ENCODE results near the gene RPL36AL. TPM values are rescaled to one million over a fixed set of nuclear protein-coding genes. Genes with fewer than 3 reads are reported as not detected.

RPL36AL gene
- total RNA-seq: 293 and 301 TPM in 2 replicates

DNA sequence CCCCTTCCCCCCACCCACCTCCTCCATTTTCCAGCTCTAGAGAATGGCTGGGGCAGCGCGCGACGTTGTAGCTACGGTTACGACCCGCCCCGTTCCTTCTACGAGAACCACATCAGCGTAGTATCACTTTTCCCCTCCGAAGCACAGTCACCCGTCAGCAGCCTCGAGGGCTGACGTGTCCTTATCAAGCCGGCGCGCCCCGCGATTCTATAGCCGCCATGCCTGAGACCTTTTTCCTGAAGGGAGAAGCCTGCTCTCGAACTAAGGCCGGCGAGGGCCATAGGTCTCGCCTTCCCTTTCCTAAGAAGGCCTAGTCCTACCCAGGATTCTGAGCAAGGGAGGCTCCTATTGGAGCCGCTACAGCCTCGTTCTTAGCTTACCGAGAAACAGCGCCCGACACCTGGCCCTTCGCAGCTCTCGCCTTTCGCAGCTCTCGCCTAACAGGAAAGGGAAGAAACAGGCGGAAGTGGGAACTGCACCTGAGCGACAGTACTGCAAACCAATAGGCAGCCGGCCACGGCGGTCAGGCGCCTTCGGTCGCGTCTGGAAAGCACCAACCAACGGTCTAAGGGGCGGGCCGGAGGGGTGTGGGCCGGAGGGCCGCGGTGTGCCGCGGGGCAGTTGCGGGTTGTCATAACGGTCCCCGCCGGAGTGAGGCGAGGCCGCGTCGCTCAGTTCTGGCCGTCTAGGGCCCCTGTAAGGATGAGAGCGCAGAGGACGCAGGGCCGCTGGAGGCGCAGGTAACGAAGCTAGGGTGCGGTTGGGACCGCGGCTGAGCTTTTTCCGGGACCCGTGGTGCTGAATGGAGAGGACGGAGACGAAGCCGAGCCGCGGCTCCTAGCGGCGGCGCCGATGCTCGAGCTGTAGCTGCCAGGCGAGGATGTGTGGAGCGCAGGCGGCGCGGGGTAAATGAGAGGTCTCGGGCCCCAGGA, at the start of gene RPL36AL, which contains the start of gene MGAT2:
Gene RPL36AL (minus strand): TSS at position 445 of the 932 bp plus-strand sequence. CDS start 1,522 bp downstream, outside the sequence.
Gene MGAT2 (plus strand): TSS at position 618 of the 932 bp plus-strand sequence. CDS start 470 bp downstream, outside the sequence.

DNA sequence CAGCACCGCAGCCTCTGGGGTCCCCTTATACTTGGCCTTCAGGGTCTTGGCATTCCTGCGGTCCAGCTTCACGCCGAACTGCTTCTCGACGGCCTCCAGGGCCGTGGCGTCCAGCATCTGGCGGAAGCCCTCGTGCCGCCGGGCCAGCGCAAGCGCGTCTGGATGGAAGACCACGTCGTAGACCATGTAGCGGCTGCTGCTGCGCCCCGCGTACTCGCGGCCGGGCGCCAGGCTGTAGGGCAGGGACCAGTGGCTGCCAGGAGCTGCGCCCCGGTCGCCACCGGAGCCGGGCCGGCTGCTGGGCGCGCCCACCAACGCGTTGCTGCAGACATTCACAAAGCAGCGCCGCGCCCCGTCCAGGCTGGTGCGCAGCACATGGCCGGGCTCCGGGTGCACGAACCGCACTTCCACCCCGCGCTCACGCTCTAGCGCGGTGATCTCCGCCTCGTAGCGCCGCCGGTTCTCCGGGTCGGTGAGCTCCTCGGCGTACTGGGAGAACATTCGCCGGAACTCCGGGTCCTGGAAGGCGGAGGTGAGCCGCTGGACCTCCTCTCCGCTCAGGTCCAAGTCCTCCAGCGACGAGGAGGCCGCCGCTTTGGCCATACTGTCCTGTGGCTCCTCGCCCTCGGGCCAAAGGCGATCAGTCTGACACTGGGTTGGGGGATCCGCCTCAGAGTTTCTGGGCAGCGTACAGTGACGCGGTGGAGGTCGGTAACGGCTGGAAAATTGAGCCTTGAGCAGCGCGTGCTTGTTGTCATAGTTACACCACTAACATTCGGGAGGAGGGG, 14.3 kb upstream of the RPL36AL start, which contains the start of gene DNAAF2:
Gene DNAAF2 (minus strand): TSS at position 698 of the 788 bp plus-strand sequence. CDS start 95 bp downstream, at position 603.

DNA sequence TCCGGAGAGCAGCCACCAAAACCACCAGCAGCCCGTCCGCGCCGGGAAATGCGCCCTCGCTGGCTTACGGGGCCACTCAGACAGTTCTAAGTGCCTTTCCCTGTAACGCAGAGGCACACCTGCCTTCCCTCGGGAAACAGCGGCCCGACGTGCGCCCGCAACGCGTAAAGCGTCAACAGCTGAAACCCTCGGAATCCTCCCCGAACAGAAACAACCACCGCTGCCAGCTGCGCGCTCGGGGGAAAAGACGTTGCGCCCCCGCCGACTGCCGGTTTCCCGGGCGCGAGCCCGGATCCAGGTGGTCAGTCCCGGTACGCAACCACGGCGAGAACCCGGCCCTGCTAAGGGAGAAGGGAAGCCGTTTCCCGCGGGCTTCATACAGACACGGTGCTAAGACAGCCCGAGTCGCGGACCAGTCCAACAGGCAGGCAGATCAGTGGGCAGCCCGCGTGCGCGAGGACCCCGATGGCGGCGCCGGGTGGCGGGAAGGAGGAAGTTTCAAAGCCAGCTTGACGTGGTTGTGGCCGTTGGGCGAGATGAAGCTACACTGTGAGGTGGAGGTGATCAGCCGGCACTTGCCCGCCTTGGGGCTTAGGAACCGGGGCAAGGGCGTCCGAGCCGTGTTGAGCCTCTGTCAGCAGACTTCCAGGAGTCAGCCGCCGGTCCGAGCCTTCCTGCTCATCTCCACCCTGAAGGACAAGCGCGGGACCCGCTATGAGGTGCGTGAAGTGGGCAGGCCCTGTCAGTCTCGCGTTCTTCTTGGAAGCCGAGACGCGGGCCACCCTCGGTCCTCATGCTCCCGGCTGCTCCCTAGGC, 21.7 kb downstream of the RPL36AL start, which contains the start of gene LRR1:
Gene LRR1 (plus strand): TSS at position 456 of the 816 bp plus-strand sequence. CDS start 81 bp downstream, at position 537.

DNA sequence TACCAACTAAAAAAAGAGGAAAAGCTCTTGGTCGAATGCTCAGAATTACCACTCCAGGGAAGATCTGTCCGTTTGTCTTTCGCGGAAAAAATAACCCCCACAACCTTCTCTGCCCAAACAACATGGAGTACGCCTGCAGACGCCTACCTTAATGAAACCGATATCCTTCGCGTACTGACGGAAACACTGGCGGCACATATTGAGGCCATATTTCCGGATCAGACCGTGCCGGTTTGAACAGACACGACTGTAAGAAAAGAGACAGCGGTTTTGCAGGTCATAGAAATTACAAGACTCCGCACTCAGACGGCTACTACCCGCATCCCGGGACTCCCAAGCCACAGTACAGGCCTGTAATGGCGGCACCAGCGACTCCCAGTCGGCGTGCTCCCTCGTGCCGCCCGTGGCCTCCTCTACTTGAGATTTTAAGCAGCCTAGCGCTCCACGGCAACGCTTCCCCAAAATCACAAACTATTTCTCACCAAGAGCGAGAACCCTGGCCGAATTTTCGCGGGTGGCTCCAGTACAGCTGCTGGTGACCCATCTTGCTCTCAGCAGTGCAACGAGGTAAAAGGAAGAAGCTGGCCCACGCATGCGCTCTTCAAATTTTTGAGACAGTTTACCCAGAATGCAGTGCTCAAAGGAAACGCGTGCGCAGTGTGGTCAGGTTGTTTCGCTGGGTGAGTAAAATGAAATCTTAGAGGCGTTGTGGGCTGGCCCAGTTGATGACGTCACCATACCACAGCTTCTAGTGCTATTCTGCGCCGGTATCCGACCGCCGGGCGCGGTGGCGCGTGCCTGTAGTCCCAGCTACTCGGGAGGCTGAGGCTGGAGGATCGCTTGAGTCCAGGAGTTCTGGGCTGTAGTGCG, 34.4 kb downstream of the RPL36AL start, which contains the start of gene RPS29:
Gene RPS29 (minus strand): TSS at position 578 of the 870 bp plus-strand sequence. CDS start 34 bp downstream, at position 544.

Other genes starting within 250 kb of the RPL36AL start
- gene RPS29, start 34.2 kb downstream of the RPL36AL start, total RNA-seq: 1,266 and 2,197 TPM in 2 replicates
- gene LRR1, start 21.7 kb downstream of the RPL36AL start, total RNA-seq: 16.8 and 29.2 TPM in 2 replicates
- 72.4 and 77.1 TPM in 2 replicates for gene MGAT2, start 173 bp upstream of the RPL36AL start, total RNA-seq
- 8.3 and 8.6 TPM in 2 replicates for gene DNAAF2, start 14.6 kb upstream of the RPL36AL start, total RNA-seq
- gene POLE2, start 67.6 kb upstream of the RPL36AL start, total RNA-seq: 6.3 and 13.0 TPM in 2 replicates
- gene KLHDC1, start 72.5 kb upstream of the RPL36AL start, total RNA-seq: 1.1 and 3.6 TPM in 2 replicates
- 56.2 and 73.8 TPM in 2 replicates for gene KLHDC2, start 147.5 kb upstream of the RPL36AL start, total RNA-seq
- 54.5 and 64.2 TPM in 2 replicates for gene NEMF, start 232.2 kb upstream of the RPL36AL start, total RNA-seq